Measurements from ENCODE around the gene TPSB2.

TPSB2 gene

GRCh38 chr16:1210461-1210860, 19.5 kb downstream of the TPSB2 start:
- no peaks in the 10 kb centered on the region for H3K4me1 ChIP-seq (ENCODE audit: low read length)
- no peak overlapping the region for H2AFZ ChIP-seq (ENCODE audit: low read depth, low read length)
- no peaks in the 10 kb centered on the region for H4K20me1 ChIP-seq (ENCODE audit: insufficient read depth, low read length)
- H3K4me3 ChIP-seq (ENCODE audit: low read length): no peak overlapping the region
- no peaks in the 10 kb centered on the region for H3K79me2 ChIP-seq (ENCODE audit: low read length)
- TF ChIP-seq CTCF (IDR thresholded peaks at IDR 0.05; ENCODE audit: low read depth, low read length) (no peak), EZH2phosphoT487 (IDR thresholded peaks at IDR 0.05; ENCODE audit: low read depth) (no peak)
- no peaks in the 10 kb centered on the region for H3K9me3 ChIP-seq (ENCODE audit: insufficient read depth, low read length)
- no peak overlapping the region for H3K9ac ChIP-seq (ENCODE audit: low read length)
- no peaks in the 10 kb centered on the region for H3K27me3 ChIP-seq (ENCODE audit: low read depth, low read length)
- no peak overlapping the region for H3K27ac ChIP-seq (ENCODE audit: low read length)
- H3K4me2 ChIP-seq (ENCODE audit: low read length): no peak overlapping the region
- H3K36me3 ChIP-seq (replicated peaks; ENCODE audit: low read depth, low read length): no peaks in the 10 kb centered on the region

DNA sequence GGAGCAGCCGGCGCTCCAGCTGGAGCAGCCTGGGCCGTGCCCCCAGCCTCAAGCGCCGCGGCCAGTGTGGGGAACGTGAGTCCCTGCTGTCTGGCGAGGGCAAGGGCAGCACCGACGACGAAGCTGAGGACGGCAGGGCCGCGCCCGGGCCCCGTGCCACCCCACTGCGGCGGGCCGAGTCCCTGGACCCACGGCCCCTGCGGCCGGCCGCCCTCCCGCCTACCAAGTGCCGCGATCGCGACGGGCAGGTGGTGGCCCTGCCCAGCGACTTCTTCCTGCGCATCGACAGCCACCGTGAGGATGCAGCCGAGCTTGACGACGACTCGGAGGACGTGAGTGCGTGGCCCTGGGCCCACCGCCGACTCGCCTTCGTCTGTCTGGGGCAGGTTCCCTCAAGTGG, 20.9 kb downstream of the TPSB2 start:
- Histone ChIP-seq H4K20me1 (ENCODE audit: insufficient read depth, low read length) (no peaks in the 10 kb centered on the region), H3K9ac (ENCODE audit: low read length) (no peak overlapping the region)
- no peak for TF ChIP-seq CTCF (IDR thresholded peaks at IDR 0.05; ENCODE audit: low read depth, low read length)

DNA sequence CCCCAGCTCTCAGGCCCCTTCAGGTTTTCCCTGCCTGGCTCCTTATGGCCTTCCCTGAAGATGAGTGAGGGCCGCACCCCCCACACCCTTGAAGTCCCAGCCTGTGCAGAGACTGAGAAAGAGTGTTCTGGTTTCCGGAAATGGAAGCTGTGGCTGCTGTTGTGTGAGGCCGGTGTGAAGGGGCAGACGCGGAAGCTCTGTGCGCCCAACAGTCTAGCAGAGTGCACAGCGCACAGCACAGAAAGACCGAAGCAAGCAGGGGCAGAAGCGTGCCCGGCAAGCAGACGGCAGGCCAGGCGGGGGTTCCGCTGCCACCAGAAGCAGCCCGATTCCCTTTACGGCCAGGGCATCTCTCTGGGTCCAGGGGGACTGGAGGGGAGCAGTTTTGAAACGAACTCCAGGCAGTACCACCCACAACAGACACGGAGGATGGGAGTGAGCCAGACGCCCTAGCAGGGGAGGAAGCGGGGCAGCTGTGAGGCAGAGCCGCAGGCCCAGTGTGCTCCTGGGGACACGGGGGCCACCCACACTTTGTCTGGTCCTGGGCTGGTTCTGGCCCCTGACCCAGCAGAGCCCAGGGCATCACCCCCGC, 21.6 kb downstream of the TPSB2 start:
- Histone ChIP-seq H3K4me2 (ENCODE audit: low read length) (no peak overlapping the region), H3K36me3 (replicated peaks; ENCODE audit: low read depth, low read length) (no peaks in the 10 kb centered on the region), H2AFZ (ENCODE audit: low read depth, low read length) (no peak overlapping the region), H3K4me3 (ENCODE audit: low read length) (no peak overlapping the region), H3K9me3 (ENCODE audit: insufficient read depth, low read length) (no peaks in the 10 kb centered on the region), H3K9ac (ENCODE audit: low read length) (no peak overlapping the region), H3K27me3 (ENCODE audit: low read depth, low read length) (no peaks in the 10 kb centered on the region), H4K20me1 (ENCODE audit: insufficient read depth, low read length) (no peaks in the 10 kb centered on the region), H3K4me1 (ENCODE audit: low read length) (no peaks in the 10 kb centered on the region), H3K27ac (ENCODE audit: low read length) (no peak overlapping the region), H3K79me2 (ENCODE audit: low read length) (no peaks in the 10 kb centered on the region)
- TF ChIP-seq CTCF (IDR thresholded peaks at IDR 0.05; ENCODE audit: low read depth, low read length): no peak
- no peak for TF ChIP-seq EZH2phosphoT487 (IDR thresholded peaks at IDR 0.05; ENCODE audit: low read depth)

More for the DNA sequence above, 20.9 kb downstream of the TPSB2 start:
- Histone ChIP-seq H3K4me2 (ENCODE audit: low read length) (no peak overlapping the region), H3K9me3 (ENCODE audit: insufficient read depth, low read length) (no peaks in the 10 kb centered on the region), H3K27me3 (ENCODE audit: low read depth, low read length) (no peaks in the 10 kb centered on the region), H3K36me3 (replicated peaks; ENCODE audit: low read depth, low read length) (no peaks in the 10 kb centered on the region), H3K4me1 (ENCODE audit: low read length) (no peaks in the 10 kb centered on the region), H3K4me3 (ENCODE audit: low read length) (no peak overlapping the region), H2AFZ (ENCODE audit: low read depth, low read length) (no peak overlapping the region), H3K79me2 (ENCODE audit: low read length) (no peaks in the 10 kb centered on the region), H3K27ac (ENCODE audit: low read length) (no peak overlapping the region)

GRCh38 chr16:1206786-1207185, 23.2 kb downstream of the TPSB2 start:
- H3K27me3 ChIP-seq (ENCODE audit: low read depth, low read length): no peaks in the 10 kb centered on the region
- no peaks in the 10 kb centered on the region for H3K36me3 ChIP-seq (replicated peaks; ENCODE audit: low read depth, low read length)
- no peaks in the 10 kb centered on the region for H4K20me1 ChIP-seq (ENCODE audit: insufficient read depth, low read length)
- H3K4me3 ChIP-seq (ENCODE audit: low read length): no peak overlapping the region
- no peaks in the 10 kb centered on the region for H3K9me3 ChIP-seq (ENCODE audit: insufficient read depth, low read length)
- H3K79me2 ChIP-seq (ENCODE audit: low read length): no peaks in the 10 kb centered on the region
- H2AFZ ChIP-seq (ENCODE audit: low read depth, low read length): no peak overlapping the region
- no peak overlapping the region for H3K9ac ChIP-seq (ENCODE audit: low read length)
- H3K4me1 ChIP-seq (ENCODE audit: low read length): no peaks in the 10 kb centered on the region
- no peak overlapping the region for H3K4me2 ChIP-seq (ENCODE audit: low read length)
- H3K27ac ChIP-seq (ENCODE audit: low read length): no peak overlapping the region
- TF ChIP-seq EZH2phosphoT487 (IDR thresholded peaks at IDR 0.05; ENCODE audit: low read depth) (no peak), CTCF (IDR thresholded peaks at IDR 0.05; ENCODE audit: low read depth, low read length) (no peak)
